AG09309 (cell line): ENCODE results near the gene ANXA1.
"Not testable (repeated sequence)": the region's sequence is repeated elsewhere in the genome, so short reads cannot be mapped to it uniquely, and the experiment has no call there.

Experiments
- DNase-seq: peaks from one replicate; pipeline ENCODE4 v3.0.0-alpha.2; 2010; ENCODE audit warnings: low read depth
- H3K4me3 ChIP-seq: 2 replicates; pipeline ENCODE4 v1.5.1; 2011; ENCODE audit warnings: mild to moderate bottlenecking, low read depth, low read length, moderate library complexity; ENCODE audit not compliant: control insufficient read depth
- CTCF ChIP-seq: IDR thresholded peaks from 2 replicates; pipeline ENCODE4 v1.5.1; 2011; ENCODE audit warnings: mild to moderate bottlenecking, low read depth, low read length, inconsistent platforms; ENCODE audit not compliant: insufficient read depth, control insufficient read depth; ENCODE audit errors: missing control alignments

ANXA1 gene

GRCh38 chr9:73151653-73152542 lies at the start of gene ANXA1:
Gene ANXA1 (plus strand): TSS chr9:73151865. CDS start chr9:73158536, 6,671 bp downstream.
- peak; percentile 80 for DNase-seq
- peak within 1 kb of the TSS; percentile 62 for H3K4me3 ChIP-seq
- no peak for TF ChIP-seq CTCF

GRCh38 chr9:73104342-73104741 lies 47.3 kb upstream of the ANXA1 start:
- DNase-seq = no peak
- H3K4me3 ChIP-seq = no peak overlapping the region
- no peak for TF ChIP-seq CTCF

- no peak overlapping the region for H3K4me3 ChIP-seq
- no peak for DNase-seq
- TF ChIP-seq CTCF = no peak
These were observed 46.7 kb upstream of the ANXA1 start for GRCh38 chr9:73104921-73105320.

GRCh38 chr9:73107489-73108069 lies 44.1 kb upstream of the ANXA1 start:
- DNase-seq, H3K4me3 ChIP-seq: not testable (repeated sequence)
- peak; percentile 85 for TF ChIP-seq CTCF

GRCh38 chr9:73114058-73114457 lies 37.6 kb upstream of the ANXA1 start:
- H3K4me3 ChIP-seq = no peak overlapping the region
- DNase-seq = no peak
- no peak for TF ChIP-seq CTCF

- no peak overlapping the region for H3K4me3 ChIP-seq
- DNase-seq = no peak
- no peak for TF ChIP-seq CTCF
These were observed 36.7 kb upstream of the ANXA1 start for GRCh38 chr9:73114958-73115357.
